ENCODE measurements around the gene RPS19.

- TF ChIP-seq ZNF274 (IDR thresholded peaks at IDR 0.05; ENCODE audit: low read depth, low read length) (no peak), CTCF (IDR thresholded peaks at IDR 0.05 in 2 of 3, conservative IDR thresholded peaks at IDR 0.05 in 1 of 3; ENCODE audit: borderline replicate concordance in 1 of 3, insufficient read depth in 1 of 3, low read depth in 2 of 3, low read length in 2 of 3) (no peak), EGR1 (IDR thresholded peaks at IDR 0.05; ENCODE audit: low read depth) (no peak), POLR2A (IDR thresholded peaks at IDR 0.05; ENCODE audit: borderline replicate concordance, extremely low read depth, insufficient read depth, insufficient read length) (no peak), ZFX (IDR thresholded peaks at IDR 0.05) (no peak), RAD21 (IDR thresholded peaks at IDR 0.05; ENCODE audit: low read depth) (no peak), EZH2 (IDR thresholded peaks at IDR 0.05) (no peak)
Observed at GRCh38 chr19:41843371-41843770, 16.7 kb upstream of the RPS19 start.

Measured in HCT116 (cell line).